SU-DHL-6 (cell line): ENCODE data around the gene CBFA2T3.

Experiments used
- CTCF ChIP-seq: fragments of 200-600 bp; sonication (generic); IDR thresholded peaks from one replicate; pipeline ENCODE4 v1.5.1; 2017; ENCODE audit warnings: antibody characterized with exemption, mild to moderate bottlenecking, low read length, moderate library complexity; ENCODE audit not compliant: insufficient read depth, poor library complexity, severe bottlenecking
- EZH2phosphoT487 ChIP-seq: fragments of 200-600 bp; sonication (generic), shearing (Covaris generic); conservative IDR thresholded peaks from 2 replicates; pipeline ENCODE4 v1.6.1; 2018; ENCODE audit warnings: mild to moderate bottlenecking, antibody characterized with exemption, low read length, moderate library complexity, mixed read lengths

GRCh38 chr16:88993166-88993761, 16.3 kb upstream of the CBFA2T3 start:
- no peak for TF ChIP-seq CTCF
- TF ChIP-seq EZH2phosphoT487: no peak
